ENCODE measurements around the gene SOX4.

The SOX4 gene

GRCh38 chr6:21613809-21614208 is 20.3 kb downstream of the SOX4 start:
- DNase-seq (ENCODE audit: low read depth in 2 of 2) = no peak

- DNase-seq (ENCODE audit: low read depth in 2 of 2) = no peak
Observed at GRCh38 chr6:21614226-21614625, 20.7 kb downstream of the SOX4 start.

- DNase-seq (ENCODE audit: low read depth in 2 of 2) = no peak
Observed at GRCh38 chr6:21615504-21615903, 22.0 kb downstream of the SOX4 start.

- no peak for DNase-seq (ENCODE audit: low read depth in 2 of 2)
Observed at GRCh38 chr6:21616005-21616404, 22.5 kb downstream of the SOX4 start.

- no peak for DNase-seq (ENCODE audit: low read depth in 2 of 2)
Observed at GRCh38 chr6:21625642-21626041, 32.1 kb downstream of the SOX4 start.

GRCh38 chr6:21626756-21627155 is 33.2 kb downstream of the SOX4 start:
- DNase-seq (ENCODE audit: low read depth in 2 of 2) = no peak

- DNase-seq (ENCODE audit: low read depth in 2 of 2) = no peak
Observed at GRCh38 chr6:21628160-21628559, 34.6 kb downstream of the SOX4 start.

GRCh38 chr6:21633511-21634109 is 40.1 kb downstream of the SOX4 start:
- no peak for DNase-seq (ENCODE audit: low read depth in 2 of 2)

- no peak for DNase-seq (ENCODE audit: low read depth in 2 of 2)
Observed at GRCh38 chr6:21634582-21634981, 41.0 kb downstream of the SOX4 start.

- no peak for DNase-seq (ENCODE audit: low read depth in 2 of 2)
Observed at GRCh38 chr6:21636876-21637275, 43.3 kb downstream of the SOX4 start.

- no peak for DNase-seq (ENCODE audit: low read depth in 2 of 2)
Observed at GRCh38 chr6:21639316-21639715, 45.8 kb downstream of the SOX4 start.
